Spinal cord (tissue), 10 donors: ENCODE data around the gene PDGFRB. TPM values are rescaled to one million over a fixed set of nuclear protein-coding genes. Genes with fewer than 3 reads are reported as not detected.
A peak's percentile ranks its signal among the peaks of the same experiment; 100 is the strongest.

Source experiments
- DNase-seq, 6 donors: peaks; one replicate each; pipeline versions ENCODE4 v3.0.0 to v3.0.0-alpha.2; 2013 to 2015; ENCODE audit warnings: low spot score in 6 of 6, low read depth in 4 of 6
- H3K27ac ChIP-seq: one replicate; pipeline ENCODE4 v1.5.1; 2013; ENCODE audit warnings: low read depth, low read length, control low read depth
- H3K27me3 ChIP-seq: one replicate; pipeline ENCODE4 v1.6.1; 2013; ENCODE audit warnings: low read length; ENCODE audit not compliant: control insufficient read depth, insufficient read depth
- H3K36me3 ChIP-seq: one replicate; pipeline ENCODE4 v1.6.1; 2013; ENCODE audit warnings: low read length; ENCODE audit not compliant: control insufficient read depth, insufficient read depth
- H3K4me1 ChIP-seq: one replicate; pipeline ENCODE4 v1.6.1; 2013; ENCODE audit warnings: low read length; ENCODE audit not compliant: control insufficient read depth, insufficient read depth
- H3K4me3 ChIP-seq: one replicate; pipeline ENCODE4 v1.5.1; 2013; ENCODE audit warnings: low read depth, low read length, control low read depth
- H3K9me3 ChIP-seq: one replicate; pipeline ENCODE4 v1.6.1; 2013; ENCODE audit warnings: low read length; ENCODE audit not compliant: control insufficient read depth, insufficient read depth
- WGBS: methylation state at CpG from one replicate; pipeline ENCODE4 v1.1.5; 2013; ENCODE audit warnings: missing lambda C conversion rate; ENCODE audit not compliant: insufficient coverage; 5-methylcytosine and 5-hydroxymethylcytosine counted together
- polyA plus RNA-seq, 2 donors: library from polyadenylated mRNA; unstranded; fragments of 120-200 nt; gene quantifications; one replicate each; pipeline ENCODE4 v1.2.1, GENCODE V29; 2013; ENCODE audit not compliant: insufficient read length in 2 of 2
- total RNA-seq, 2 donors: library from RNA; depleted of rRNA in 1 of 2; stranded (reverse); fragments of 120-200 nt in 1 of 2; fragments of >200 nt in 1 of 2; gene quantifications; one replicate each; pipeline versions ENCODE4 v1.2.3 to v1.2.4, GENCODE V29; 2013 to 2014
- donor health status: healthy.

Gene PDGFRB
- total and polyA plus RNA-seq, 4 donors, result 53.0 to 121 (median 85.2) TPM

GRCh38 chr5:150158170-150158949 is 2.7 kb upstream of the PDGFRB start:
- WGBS, result 56% methylated on average over 6 of the region's 12 CpGs
- no peak for DNase-seq
- no peaks in the 10 kb centered on the region for H3K9me3 ChIP-seq
- no peaks in the 10 kb centered on the region for H3K36me3 ChIP-seq
- H3K4me3 ChIP-seq, result no peak overlapping the region
- peak overlapping the region; percentile 31 for H3K27ac ChIP-seq
- peaks cover 77% of the 10 kb centered on the region for H3K4me1 ChIP-seq
- peaks cover 5% of the 10 kb centered on the region for H3K27me3 ChIP-seq

GRCh38 chr5:150157168-150157567 is 1.5 kb upstream of the PDGFRB start:
- H3K4me1 ChIP-seq, result peaks cover 84% of the 10 kb centered on the region
- H3K27ac ChIP-seq, result peak overlapping the region; percentile 31
- no peaks in the 10 kb centered on the region for H3K9me3 ChIP-seq
- H3K27me3 ChIP-seq, result peaks cover 5% of the 10 kb centered on the region
- no peak overlapping the region for H3K4me3 ChIP-seq
- DNase-seq, result no peak
- no peaks in the 10 kb centered on the region for H3K36me3 ChIP-seq
- 86% methylated on average over 1 of the region's 3 CpGs for WGBS

- H3K4me3 ChIP-seq, result no peak overlapping the region
These were observed 895 bp upstream of the PDGFRB start for GRCh38 chr5:150156540-150156939.

GRCh38 chr5:150156027-150156368 is 353 bp upstream of the PDGFRB start:
- Histone ChIP-seq H3K4me1 (peaks cover 81% of the 10 kb centered on the region), H3K36me3 (no peaks in the 10 kb centered on the region), H3K9me3 (no peaks in the 10 kb centered on the region), H3K27me3 (peaks cover 5% of the 10 kb centered on the region), H3K27ac (peak overlapping the region; percentile 96), H3K4me3 (peak overlapping the region; percentile 57)
- no peak for DNase-seq
- 6% methylated on average over 6 of the region's 9 CpGs for WGBS

More at GRCh38 chr5:150156540-150156939, 895 bp upstream of the PDGFRB start:
- Histone ChIP-seq H3K27ac (peak overlapping the region; percentile 96), H3K27me3 (peaks cover 5% of the 10 kb centered on the region), H3K36me3 (no peaks in the 10 kb centered on the region), H3K4me1 (peaks cover 81% of the 10 kb centered on the region), H3K9me3 (no peaks in the 10 kb centered on the region)
- DNase-seq, result no peak
- WGBS, result 94% methylated on average over 3 of the region's 4 CpGs

- peaks cover 83% of the 10 kb centered on the region for H3K4me1 ChIP-seq
- H3K36me3 ChIP-seq, result no peaks in the 10 kb centered on the region
- peak in 1 of 6 donors; percentile 32 for DNase-seq
- H3K4me3 ChIP-seq, result peak overlapping the region; percentile 57
- H3K27ac ChIP-seq, result peak overlapping the region; percentile 96
- H3K9me3 ChIP-seq, result no peaks in the 10 kb centered on the region
- WGBS, result 47% methylated on average over 3 of the region's 7 CpGs
- peaks cover 5% of the 10 kb centered on the region for H3K27me3 ChIP-seq
These were observed 972 bp downstream of the PDGFRB start for GRCh38 chr5:150154618-150155128.

GRCh38 chr5:150153957-150154617 is 1.6 kb downstream of the PDGFRB start:
- WGBS, result 50% methylated on average over 9 of the region's 9 CpGs
- Histone ChIP-seq H3K27ac (peak overlapping the region; percentile 96), H3K36me3 (no peaks in the 10 kb centered on the region), H3K4me1 (peaks cover 83% of the 10 kb centered on the region), H3K27me3 (peaks cover 5% of the 10 kb centered on the region), H3K9me3 (no peaks in the 10 kb centered on the region), H3K4me3 (peak overlapping the region; percentile 57)
- DNase-seq, result peak in 2 of 6 donors; percentile 51 to 69

- peak overlapping the region; percentile 96 for H3K27ac ChIP-seq
- peak overlapping the region; percentile 57 for H3K4me3 ChIP-seq
- H3K27me3 ChIP-seq, result peaks cover 5% of the 10 kb centered on the region
- 57% methylated on average over 1 of the region's 2 CpGs for WGBS
- H3K9me3 ChIP-seq, result no peaks in the 10 kb centered on the region
- H3K36me3 ChIP-seq, result no peaks in the 10 kb centered on the region
- peaks cover 83% of the 10 kb centered on the region for H3K4me1 ChIP-seq
- no peak for DNase-seq
These were observed 2.2 kb downstream of the PDGFRB start for GRCh38 chr5:150153483-150153882.

- 61% methylated on average over 8 of the region's 12 CpGs for WGBS
- no peaks in the 10 kb centered on the region for H3K36me3 ChIP-seq
- H3K4me3 ChIP-seq, result peak overlapping the region; percentile 16
- peaks cover 84% of the 10 kb centered on the region for H3K4me1 ChIP-seq
- no peak for DNase-seq
- H3K27ac ChIP-seq, result peak overlapping the region; percentile 96
- H3K27me3 ChIP-seq, result peaks cover 5% of the 10 kb centered on the region
- no peaks in the 10 kb centered on the region for H3K9me3 ChIP-seq
These were observed 2.8 kb downstream of the PDGFRB start for GRCh38 chr5:150152636-150153462.

GRCh38 chr5:150149618-150150017 is 6.0 kb downstream of the PDGFRB start:
- H3K9me3 ChIP-seq, result no peaks in the 10 kb centered on the region
- no peak overlapping the region for H3K4me3 ChIP-seq
- no peaks in the 10 kb centered on the region for H3K27me3 ChIP-seq
- no peak for DNase-seq
- peak overlapping the region; percentile 33 for H3K27ac ChIP-seq
- H3K36me3 ChIP-seq, result no peaks in the 10 kb centered on the region
- peaks cover 90% of the 10 kb centered on the region for H3K4me1 ChIP-seq
